A549 (cell line): ENCODE data around the gene KLF16.

ENCODE experiments used
- CTCF ChIP-seq: fragments of >200 bp; sonication (Bioruptor Twin); formaldehyde crosslinking; IDR thresholded peaks from 3 replicates; pipeline ENCODE4 v1.5.1; 2016
- EP300 ChIP-seq, 2 experiments: fragments of >200 bp; sonication (Bioruptor Twin); formaldehyde crosslinking; IDR thresholded peaks; 2 replicates in 1 of 2; 3 replicates in 1 of 2; pipeline ENCODE4 v1.6.1; 2016 to 2017
- MAFK ChIP-seq: fragments of 450-650 bp; IDR thresholded peaks from 2 replicates; pipeline ENCODE4 v1.6.1; 2014; ENCODE audit not compliant: partially characterized antibody
- NR3C1 ChIP-seq: fragments of >200 bp; sonication (Bioruptor Twin); formaldehyde crosslinking; IDR thresholded peaks from 3 replicates; pipeline ENCODE4 v1.6.1; 2017
- POLR2A ChIP-seq: IDR thresholded peaks from 2 replicates; pipeline ENCODE4 v1.6.1; 2012; ENCODE audit warnings: mild to moderate bottlenecking, low read length
- RAD21 ChIP-seq, 2 experiments: fragments of >200 bp in 1 of 2; sonication (Bioruptor Twin) in 1 of 2; formaldehyde crosslinking in 1 of 2; IDR thresholded peaks in 1 of 2; conservative IDR thresholded peaks in 1 of 2; 2 replicates in 1 of 2; 3 replicates in 1 of 2; pipeline ENCODE4 v1.6.1; 2012 to 2018; ENCODE audit warnings: inconsistent platforms in 1 of 2
- REST ChIP-seq: fragments of 200-600 bp; sonication (generic); IDR thresholded peaks from 2 replicates; pipeline ENCODE4 v1.6.1; 2016; ENCODE audit warnings: antibody characterized with exemption, mild to moderate bottlenecking, moderate library complexity
- TP53 ChIP-seq: fragments of 250-450 bp; sonication (Bioruptor Pico); IDR thresholded peaks from 2 replicates; pipeline ENCODE4 v1.5.0; 2021; ENCODE audit warnings: mild to moderate bottlenecking, moderate library complexity
- ZC3H11A ChIP-seq: fragments of 450-650 bp; IDR thresholded peaks from 2 replicates; pipeline ENCODE4 v1.6.1; 2014; ENCODE audit warnings: antibody characterized with exemption, mild to moderate bottlenecking

GRCh38 chr19:1862424-1863327, 703 bp downstream of the KLF16 start:
- TF ChIP-seq ZC3H11A (no peak), POLR2A (no peak), RAD21 (conservative IDR thresholded peaks at IDR 0.05 in 1 of 2, IDR thresholded peaks at IDR 0.05 in 1 of 2) (no peak), CTCF (no peak), EP300 (IDR thresholded peaks at IDR 0.05) (no peak), REST (no peak), TP53 (CRISPR knock-in tag) (no peak), NR3C1 (no peak), MAFK (no peak)
